Aorta (tissue), 5 donors: ENCODE results near the gene DLK1. TPM values are rescaled to one million over a fixed set of nuclear protein-coding genes. Genes with fewer than 3 reads are reported as not detected.
A peak's percentile ranks its signal among the peaks of the same experiment; 100 is the strongest.

Source experiments
- ATAC-seq: fragments of 200-7000 bp; cut with Tn5 transposase; one replicate; pipeline ENCODE4 v1.9.1; 2022; ENCODE audit warnings: moderate library complexity; ENCODE audit not compliant: low FRiP score
- DNase-seq, 2 donors: peaks; one replicate each; pipeline ENCODE4 v3.0.0-alpha.2; 2020
- H3K27ac ChIP-seq, 2 donors: one replicate each; pipeline ENCODE4 v1.5.1; 2013; ENCODE audit warnings: low read length in 2 of 2, mild to moderate bottlenecking in 2 of 2, moderate library complexity in 2 of 2, control low read depth in 1 of 2, inconsistent platforms in 1 of 2, low read depth in 1 of 2
- H3K27me3 ChIP-seq, 2 donors: one replicate each; pipeline ENCODE4 v1.6.1; 2013; ENCODE audit warnings: control low read depth in 1 of 2, low read length in 1 of 2, mild to moderate bottlenecking in 1 of 2, moderate library complexity in 1 of 2; ENCODE audit not compliant: insufficient read depth in 2 of 2, control insufficient read depth in 1 of 2
- H3K36me3 ChIP-seq, 2 donors: one replicate each; pipeline ENCODE4 v1.6.1; 2013; ENCODE audit warnings: control low read depth in 1 of 2, low read length in 1 of 2, mild to moderate bottlenecking in 1 of 2; ENCODE audit not compliant: insufficient read depth in 2 of 2, control insufficient read depth in 1 of 2
- H3K4me1 ChIP-seq, 2 donors: one replicate each; pipeline ENCODE4 v1.6.1; 2013; ENCODE audit warnings: low read length in 2 of 2, control low read depth in 1 of 2, mild to moderate bottlenecking in 1 of 2, moderate library complexity in 1 of 2; ENCODE audit not compliant: insufficient read depth in 2 of 2, control insufficient read depth in 1 of 2
- H3K4me3 ChIP-seq, 2 donors: one replicate each; pipeline ENCODE4 v1.5.1; 2013; ENCODE audit warnings: low read length in 2 of 2, control low read depth in 1 of 2, mild to moderate bottlenecking in 1 of 2
- H3K9me3 ChIP-seq: one replicate; pipeline ENCODE4 v1.6.1; 2013; ENCODE audit warnings: mild to moderate bottlenecking, low read length; ENCODE audit not compliant: control insufficient read depth
- WGBS, 2 donors: extraction: QIAGEN DNeasy Blood & Tissue Kit; methylation state at CpG; one replicate each; pipeline ENCODE4 v1.1.7; 2013; 5-methylcytosine and 5-hydroxymethylcytosine counted together
- intact Hi-C, 2 donors: fragments of 100-400 bp; cut with DNase I; formaldehyde crosslinking; loops; one replicate each; pipeline versions ENCODE4 v1.14.2 to v1.15.0; 2022
- polyA plus RNA-seq, 2 donors: library from polyadenylated mRNA; stranded (reverse); fragments of 200-250 nt; gene quantifications; one replicate each; pipeline ENCODE4 v1.2.3, GENCODE V29; 2013
- total RNA-seq, 2 donors: library from RNA; stranded (reverse); fragmentation: NEBNext Ultra II Directional; extraction: Animal tissue kit (Norgen Biotek cat#: 25700); gene quantifications; one replicate each; pipeline ENCODE4 v1.2.1, GENCODE V29; 2021
- donor health status: healthy with polysubstance abuse.
- donor health status: Bipolar disorder and iron deficiency.
- donor health status: DM: no; HTN: no; CAD: no.
- donor health status: DM: no; HTN: no; CAD: no.
- donor health status: DM: yes; HTN: yes; CAD: no.

The DLK1 gene
- total and polyA plus RNA-seq, 4 donors = 0.13 TPM; not detected in 3

DNA sequence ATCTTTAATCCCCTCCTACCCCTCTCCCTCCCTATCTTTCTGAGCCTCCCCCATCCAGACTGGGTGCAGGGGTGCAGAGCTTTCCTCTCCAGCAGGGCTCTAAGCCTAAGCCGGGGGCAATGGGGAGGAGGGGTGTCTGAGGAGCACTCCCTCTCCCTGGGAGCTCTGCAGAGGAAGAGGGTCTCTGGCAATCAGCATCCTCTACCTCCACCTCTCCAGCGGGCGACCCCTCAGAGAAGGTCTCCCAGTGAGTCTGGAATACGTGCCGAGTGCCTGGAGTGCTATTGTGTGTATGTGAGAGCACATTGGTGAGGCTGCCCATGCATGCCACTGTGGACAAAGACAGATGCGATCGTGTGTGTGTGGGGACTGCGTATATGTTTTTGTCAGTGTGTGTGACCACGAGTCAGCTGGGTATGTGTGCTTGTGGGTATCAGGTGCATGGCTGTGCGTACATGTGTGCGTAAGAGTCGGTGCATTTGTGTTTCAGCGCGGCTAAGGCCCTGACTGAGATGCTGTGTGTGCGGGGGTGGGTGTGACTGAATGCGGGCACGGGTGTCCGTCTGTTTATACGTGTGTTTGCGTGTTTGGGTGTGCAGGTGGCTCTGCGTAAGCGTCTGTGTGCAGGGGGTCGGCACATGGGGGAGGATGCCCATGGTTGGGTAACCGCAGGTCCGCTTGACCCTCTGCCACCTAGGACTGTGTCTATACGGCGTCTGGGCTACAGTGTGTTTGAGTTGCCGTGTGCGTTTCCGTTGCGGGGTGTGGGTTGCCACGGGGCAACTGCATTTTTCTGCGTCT lies 905 bp upstream of the DLK1 start:
- H3K36me3 ChIP-seq = no peaks in the 10 kb centered on the region
- intact Hi-C loops = no loop called here
- no peak overlapping the region for H3K27ac ChIP-seq
- DNase-seq = no peak
- no peaks in the 10 kb centered on the region for H3K4me1 ChIP-seq
- no peak for ATAC-seq
- H3K9me3 ChIP-seq = no peaks in the 10 kb centered on the region
- no peak overlapping the region for H3K4me3 ChIP-seq
- WGBS, 2 donors = 70 to 79% methylated on average over 33 of the region's 33 CpGs
- no peaks in the 10 kb centered on the region for H3K27me3 ChIP-seq

DNA sequence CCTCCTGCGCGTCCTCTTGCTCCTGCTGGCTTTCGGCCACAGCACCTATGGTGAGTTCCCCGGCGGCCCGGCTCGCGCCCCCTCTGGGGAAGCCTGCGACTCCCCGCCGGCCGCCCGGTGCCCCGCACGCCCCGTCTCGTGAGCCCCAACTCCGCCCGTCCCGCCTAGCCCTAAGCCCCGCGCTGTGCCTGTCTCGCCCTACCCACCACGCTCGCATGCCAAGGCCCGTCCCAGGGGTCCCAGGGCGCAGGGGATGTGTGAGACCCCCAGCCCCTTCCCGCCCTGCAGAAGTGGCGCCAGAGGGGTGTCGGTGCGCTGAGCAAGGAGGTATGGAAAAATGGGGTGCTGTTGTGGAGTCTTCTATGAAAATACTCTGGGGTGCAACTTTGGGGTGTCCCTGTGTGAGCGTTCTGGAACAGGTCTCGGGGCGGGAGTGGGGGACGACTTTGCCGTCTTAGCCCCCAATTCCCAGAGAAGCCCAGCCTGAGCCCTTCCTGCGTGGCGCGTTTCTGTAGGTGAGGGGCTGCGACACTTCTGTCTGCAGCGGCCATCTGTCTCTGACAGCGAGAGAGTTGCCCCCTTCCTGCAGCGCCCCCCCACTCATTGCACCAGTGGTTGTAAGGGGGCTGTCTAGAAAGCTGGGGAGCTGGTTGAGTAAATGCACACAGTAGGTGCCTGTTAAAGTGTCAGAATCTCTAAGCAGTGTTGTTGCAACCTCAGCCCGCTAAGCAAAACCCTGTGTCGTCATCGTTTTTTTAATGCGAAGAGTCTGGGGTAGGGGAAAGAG lies 587 bp downstream of the DLK1 start:
- Histone ChIP-seq H3K4me1 (no peaks in the 10 kb centered on the region), H3K27ac (no peak overlapping the region), H3K9me3 (no peaks in the 10 kb centered on the region), H3K36me3 (no peaks in the 10 kb centered on the region), H3K27me3 (no peaks in the 10 kb centered on the region), H3K4me3 (no peak overlapping the region)
- intact Hi-C loops = no loop called here
- 4% methylated on average over 40 to 47 of the region's 47 CpGs for WGBS, 2 donors
- DNase-seq = no peak
- no peak for ATAC-seq

DNA sequence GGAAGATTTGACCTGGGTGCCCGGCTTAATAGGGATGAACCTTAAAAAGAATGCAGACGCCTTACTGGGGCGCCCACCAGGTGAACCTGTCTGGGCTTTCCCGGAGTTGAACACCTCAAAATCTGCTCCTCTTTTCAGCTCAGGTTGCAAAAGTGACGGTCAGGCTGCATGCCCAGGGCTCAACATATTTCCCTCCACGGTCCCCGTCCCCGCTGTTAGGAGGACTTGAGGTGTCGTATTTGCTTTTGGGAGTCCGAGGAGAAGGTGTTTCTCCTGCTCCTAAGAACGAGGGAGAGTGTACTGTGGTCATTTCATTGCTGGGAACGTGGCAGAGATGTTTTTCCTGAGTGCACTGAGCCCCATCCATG lies 1.2 kb downstream of the DLK1 start:
- no peaks in the 10 kb centered on the region for H3K27me3 ChIP-seq
- intact Hi-C loops = no loop called here
- no peak for ATAC-seq

DNA sequence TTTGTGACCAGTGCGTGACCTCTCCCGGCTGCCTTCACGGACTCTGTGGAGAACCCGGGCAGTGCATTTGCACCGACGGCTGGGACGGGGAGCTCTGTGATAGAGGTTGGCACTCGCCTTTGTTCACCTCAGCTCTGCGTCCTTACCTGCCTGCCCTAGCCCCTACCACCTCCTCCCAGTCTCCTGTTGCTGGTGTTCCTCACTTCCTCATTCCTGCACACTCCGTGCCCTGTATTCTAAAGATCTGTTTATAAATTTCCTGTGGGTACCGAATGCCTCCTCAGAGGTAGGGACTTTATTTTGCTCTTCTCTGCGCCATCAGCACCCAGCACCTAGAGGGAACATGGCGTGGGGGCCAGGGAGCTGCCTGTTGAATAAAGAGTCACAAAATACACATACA lies 2.3 kb downstream of the DLK1 start:
- no peaks in the 10 kb centered on the region for H3K27me3 ChIP-seq
- no peak overlapping the region for H3K4me3 ChIP-seq
- intact Hi-C loops = no loop called here
- H3K27ac ChIP-seq = no peak overlapping the region
- no peaks in the 10 kb centered on the region for H3K36me3 ChIP-seq
- H3K9me3 ChIP-seq = no peaks in the 10 kb centered on the region
- DNase-seq (no peak), ATAC-seq (no peak)
- no peaks in the 10 kb centered on the region for H3K4me1 ChIP-seq
- WGBS, 2 donors = 46 to 48% methylated on average over 13 of the region's 13 CpGs

More for the DNA sequence above, 1.2 kb downstream of the DLK1 start:
- Histone ChIP-seq H3K4me1 (no peaks in the 10 kb centered on the region), H3K4me3 (no peak overlapping the region), H3K9me3 (no peaks in the 10 kb centered on the region), H3K27ac (no peak overlapping the region), H3K36me3 (no peaks in the 10 kb centered on the region)
- no peak for DNase-seq
- 13% methylated on average over 12 of the region's 12 CpGs for WGBS, 2 donors

DNA sequence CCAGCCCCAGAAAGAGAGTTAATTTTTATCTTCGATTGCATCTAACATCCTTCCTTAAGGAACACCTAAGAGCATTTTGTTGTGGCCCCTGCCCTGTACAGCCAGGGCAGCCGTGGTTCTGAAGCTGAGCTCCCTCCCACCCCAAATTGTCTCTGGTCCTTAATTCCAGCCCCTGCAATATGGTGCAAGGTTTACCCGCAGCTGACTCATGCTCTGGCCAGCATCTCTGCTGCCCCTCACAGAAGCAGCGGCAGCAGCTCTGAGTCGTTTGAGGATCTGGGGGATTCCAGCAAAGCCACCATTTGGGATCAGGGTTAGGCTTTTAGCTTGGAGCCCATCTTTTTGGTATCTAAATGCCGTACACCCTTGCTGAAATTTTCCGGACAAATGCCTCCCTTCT lies 3.3 kb downstream of the DLK1 start:
- 44 to 46% methylated on average over 7 of the region's 7 CpGs for WGBS, 2 donors
- no peak overlapping the region for H3K27ac ChIP-seq
- intact Hi-C loops = no loop called here
- no peaks in the 10 kb centered on the region for H3K27me3 ChIP-seq
- no peaks in the 10 kb centered on the region for H3K4me1 ChIP-seq
- no peaks in the 10 kb centered on the region for H3K9me3 ChIP-seq
- no peaks in the 10 kb centered on the region for H3K36me3 ChIP-seq
- no peak overlapping the region for H3K4me3 ChIP-seq
- ATAC-seq (no peak), DNase-seq (no peak)

DNA sequence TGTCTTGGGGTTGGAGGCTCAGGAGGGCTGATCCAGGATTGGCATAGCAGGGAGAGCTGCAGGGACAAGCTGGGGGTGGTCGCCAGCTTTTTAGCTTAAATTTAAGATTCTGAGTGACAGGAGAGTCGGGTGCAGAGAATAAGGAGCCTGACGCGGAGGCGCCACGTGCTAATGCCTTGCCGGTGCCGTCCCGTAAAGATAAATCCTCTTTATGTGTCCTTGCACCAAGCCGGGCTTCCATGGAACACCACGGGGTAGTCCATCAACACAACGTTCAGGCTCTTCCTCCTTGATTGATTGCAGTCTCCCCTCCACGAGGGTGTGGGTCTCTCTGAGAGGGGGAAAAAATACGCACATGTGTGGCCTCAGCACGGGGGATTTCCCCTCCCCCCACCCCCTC lies 3.9 kb downstream of the DLK1 start:
- DNase-seq (peak in 1 of 2 donors; percentile 11), ATAC-seq (no peak)
- Histone ChIP-seq H3K9me3 (no peaks in the 10 kb centered on the region), H3K4me3 (no peak overlapping the region), H3K36me3 (no peaks in the 10 kb centered on the region), H3K27me3 (no peaks in the 10 kb centered on the region), H3K27ac (no peak overlapping the region), H3K4me1 (no peaks in the 10 kb centered on the region)
- WGBS, 2 donors = 12 to 13% methylated on average over 15 of the region's 15 CpGs
- intact Hi-C loops = no loop called here

DNA sequence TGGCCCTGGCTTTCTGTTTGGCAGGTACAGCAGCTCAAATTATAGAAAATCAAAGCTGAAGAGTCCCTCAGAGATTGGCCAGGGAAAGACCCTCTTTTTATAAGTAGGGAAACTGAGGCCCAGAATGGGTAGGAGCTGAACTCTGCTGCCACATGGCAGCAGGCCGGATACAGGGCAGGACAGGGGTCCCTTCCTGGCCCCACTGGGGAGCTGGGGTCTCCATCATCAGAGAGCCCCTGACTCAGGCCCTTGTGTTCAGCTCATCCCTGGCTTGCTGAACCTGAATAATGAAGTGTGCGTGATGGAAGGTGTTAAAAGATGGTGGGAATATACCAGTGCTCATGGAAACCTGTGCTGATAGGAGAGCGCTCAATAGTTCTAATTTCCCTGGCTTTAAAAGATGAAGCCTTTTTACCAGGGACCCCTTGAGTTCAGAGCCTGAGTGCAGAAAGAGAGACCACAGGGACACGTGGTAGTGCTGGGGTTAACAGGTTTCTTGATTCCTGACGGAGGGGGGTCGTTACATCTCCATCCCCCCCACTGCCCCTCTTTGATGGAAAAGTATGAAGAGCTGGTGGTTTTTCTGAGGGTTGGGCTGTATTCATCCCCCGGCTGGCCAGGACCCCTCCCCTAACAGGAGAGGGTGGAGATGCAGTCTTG lies 4.4 kb downstream of the DLK1 start:
- H3K36me3 ChIP-seq = no peaks in the 10 kb centered on the region
- WGBS, 2 donors = 62 to 63% methylated on average over 7 of the region's 7 CpGs
- no peaks in the 10 kb centered on the region for H3K4me1 ChIP-seq
- no peaks in the 10 kb centered on the region for H3K9me3 ChIP-seq
- DNase-seq = peak in 1 of 2 donors; percentile 9
- intact Hi-C loops = no loop called here
- H3K4me3 ChIP-seq = no peak overlapping the region
- ATAC-seq = no peak
- H3K27ac ChIP-seq = no peak overlapping the region
- H3K27me3 ChIP-seq = no peaks in the 10 kb centered on the region

DNA sequence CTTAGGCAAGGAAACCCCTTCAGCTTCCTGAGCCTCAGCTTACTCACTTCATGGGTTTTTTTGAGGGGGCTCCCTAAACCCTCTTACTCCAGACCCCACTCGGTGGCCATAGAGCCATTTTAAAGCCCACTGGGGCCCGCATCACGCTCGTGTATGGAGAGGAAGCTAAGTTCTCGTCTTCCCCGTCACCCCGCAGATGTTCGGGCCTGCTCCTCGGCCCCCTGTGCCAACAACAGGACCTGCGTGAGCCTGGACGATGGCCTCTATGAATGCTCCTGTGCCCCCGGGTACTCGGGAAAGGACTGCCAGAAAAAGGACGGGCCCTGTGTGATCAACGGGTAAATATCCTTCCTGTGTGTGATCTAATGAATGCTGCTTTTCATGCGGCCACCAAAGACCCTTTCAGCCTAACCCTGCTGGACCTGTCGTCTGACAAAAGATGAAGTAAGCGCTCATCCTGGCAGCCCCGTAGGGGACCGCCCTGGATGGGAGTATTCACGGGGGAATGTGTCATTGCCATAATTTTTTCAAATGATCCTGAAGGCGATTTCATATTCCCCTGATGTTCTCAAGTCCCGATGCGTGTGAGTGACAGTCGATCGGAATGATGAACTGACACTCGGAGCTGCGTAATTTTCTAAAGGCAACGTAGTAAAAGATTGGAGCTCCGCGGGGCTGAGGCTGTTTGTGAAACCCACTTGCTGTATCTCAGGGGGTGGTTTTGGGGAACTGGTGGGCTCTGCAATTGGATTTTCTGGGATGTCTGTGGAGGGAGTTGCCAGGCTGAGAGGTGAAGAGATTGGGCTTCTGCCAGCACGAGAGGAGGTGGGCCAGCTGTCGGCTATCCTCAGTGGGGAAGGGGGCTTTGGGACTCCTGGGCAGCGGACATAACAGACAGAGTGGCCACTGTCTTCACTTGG lies 5.4 kb downstream of the DLK1 start:
- peak; percentile 17 to 62 for DNase-seq
- no peaks in the 10 kb centered on the region for H3K36me3 ChIP-seq
- no peak for ATAC-seq
- 73 to 84% methylated on average over 34 of the region's 34 CpGs for WGBS, 2 donors
- intact Hi-C loops = no loop called here
- no peak overlapping the region for H3K27ac ChIP-seq
- H3K9me3 ChIP-seq = peaks cover 1% of the 10 kb centered on the region
- H3K4me3 ChIP-seq = no peak overlapping the region
- H3K27me3 ChIP-seq = no peaks in the 10 kb centered on the region
- no peaks in the 10 kb centered on the region for H3K4me1 ChIP-seq
